Ishikawa (cell line): ENCODE measurements around the gene SLK.

Source experiments
- CREB1 ChIP-seq: IDR thresholded peaks from 2 replicates; pipeline ENCODE4 v1.6.1; 2012; ENCODE audit warnings: low read depth
- EP300 ChIP-seq: IDR thresholded peaks from 2 replicates; pipeline ENCODE4 v1.6.1; 2012; ENCODE audit warnings: borderline replicate concordance
- YY1 ChIP-seq: IDR thresholded peaks from 2 replicates; pipeline ENCODE4 v1.6.1; 2012; ENCODE audit warnings: low read depth

DNA sequence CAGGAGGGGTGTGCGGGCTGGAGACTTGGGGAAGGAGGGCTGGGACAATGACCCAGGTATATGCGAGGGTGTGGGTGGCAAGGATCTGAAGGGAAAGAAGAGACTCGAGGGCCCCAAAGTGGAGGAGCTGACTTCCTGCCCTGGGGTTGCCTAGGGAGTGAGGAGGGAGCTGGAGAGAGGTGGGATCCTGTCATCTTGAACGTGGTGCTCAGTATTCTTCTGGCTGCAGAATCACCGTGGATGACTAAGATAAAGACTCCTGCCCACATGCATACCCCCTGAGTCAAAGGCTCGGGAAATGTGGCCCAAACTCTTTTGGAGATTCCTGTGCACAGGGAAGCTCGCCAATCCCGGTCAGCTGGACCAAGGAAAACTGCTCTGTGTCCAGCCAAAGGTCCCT lies 87.5 kb downstream of the SLK start:
- TF ChIP-seq YY1 (no peak), CREB1 (no peak), EP300 (no peak)
